GM13976 (cell line): ENCODE results near the gene ZFPM1.
A peak's percentile ranks its signal among the peaks of the same experiment; 100 is the strongest.

Experiments used
- DNase-seq: peaks from one replicate; pipeline ENCODE4 v3.0.0; 2012; ENCODE audit warnings: low spot score
- CTCF ChIP-seq: IDR thresholded peaks from 2 replicates; pipeline ENCODE4 v1.5.1; 2012; ENCODE audit warnings: borderline replicate concordance, mild to moderate bottlenecking; ENCODE audit not compliant: insufficient read depth; ENCODE audit errors: extremely low read depth, missing control alignments, control extremely low read depth
- in situ Hi-C: fragments of 300-500 bp; cut with MboI; formaldehyde crosslinking; loops from one replicate; pipeline ENCODE4 v1.12.0; 2022; ENCODE audit warnings: low sequenced_read_pairs, mixed read lengths, inconsistent platforms; ENCODE audit not compliant: unreplicated experiment

ZFPM1 gene

GRCh38 chr16:88428616-88429386 lies 24.3 kb upstream of the ZFPM1 start:
- in situ Hi-C loops, result loop anchor here (25.0 kb wide), 1 partner anchor 108 kb away; no protein-coding TSS in a partner anchor
- TF ChIP-seq CTCF, result no peak
- DNase-seq, result no peak

GRCh38 chr16:88429387-88430184 lies 23.5 kb upstream of the ZFPM1 start:
- no peak for TF ChIP-seq CTCF
- DNase-seq, result no peak
- in situ Hi-C loops, result loop anchor here (25.0 kb wide), 1 partner anchor 108 kb away; no protein-coding TSS in a partner anchor

GRCh38 chr16:88430185-88430523 lies 22.9 kb upstream of the ZFPM1 start:
- DNase-seq, result peak; percentile 68
- no peak for TF ChIP-seq CTCF
- in situ Hi-C loops, result loop anchor here (25.0 kb wide), 1 partner anchor 107 kb away; no protein-coding TSS in a partner anchor

- DNase-seq, result peak; percentile 88
- TF ChIP-seq CTCF, result no peak
These were observed 22.3 kb upstream of the ZFPM1 start for GRCh38 chr16:88430524-88431446.

GRCh38 chr16:88431651-88432050 lies 21.4 kb upstream of the ZFPM1 start:
- in situ Hi-C loops, result loop anchor here (25.0 kb wide), 1 partner anchor 106 kb away; no protein-coding TSS in a partner anchor
- no peak for TF ChIP-seq CTCF
- DNase-seq, result no peak

More at GRCh38 chr16:88430524-88431446, 22.3 kb upstream of the ZFPM1 start:
- in situ Hi-C loops, result loop anchor here (25.0 kb wide), 1 partner anchor 107 kb away; no protein-coding TSS in a partner anchor

GRCh38 chr16:88432174-88432573 lies 20.9 kb upstream of the ZFPM1 start:
- in situ Hi-C loops, result loop anchor here (25.0 kb wide), 1 partner anchor 105 kb away; no protein-coding TSS in a partner anchor
- no peak for DNase-seq
- no peak for TF ChIP-seq CTCF
